Measurements from ENCODE around the gene LRFN3. TPM values are rescaled to one million over a fixed set of nuclear protein-coding genes. Genes with fewer than 3 reads are reported as not detected.
"Not testable (repeated sequence)": the region's sequence is repeated elsewhere in the genome, so short reads cannot be mapped to it uniquely, and the experiment has no call there.

Gene LRFN3
- total RNA-seq, 1 donor from 2014 or later, result 2.3 TPM

- H3K4me1 ChIP-seq, result no peaks in the 10 kb centered on the region
- H3K36me3 ChIP-seq, result no peaks in the 10 kb centered on the region
- TF ChIP-seq EZH2phosphoT487 (IDR thresholded peaks at IDR 0.05) (no peak), EZH2 (IDR thresholded peaks at IDR 0.05) (no peak), CTCF (IDR thresholded peaks at IDR 0.05) (no peak)
- no peak overlapping the region for H3K4me3 Mint-ChIP-seq
- no peak overlapping the region for H3K4me2 ChIP-seq
- H3K9ac ChIP-seq, result no peak overlapping the region
- H3K27ac Mint-ChIP-seq, result no peak overlapping the region
- H3F3A ChIP-seq (ENCODE audit: low read depth), result peaks cover 4% of the 10 kb centered on the region
- no peaks in the 10 kb centered on the region for H3K79me2 ChIP-seq (ENCODE audit: low read depth)
- H3K36me3 Mint-ChIP-seq, result peaks cover 14% of the 10 kb centered on the region
- H3K27ac ChIP-seq, result no peak overlapping the region
- H3K27me3 ChIP-seq, result no peaks in the 10 kb centered on the region
- H3K27me3 Mint-ChIP-seq (ENCODE audit: insufficient read depth, low read depth), result peaks cover 11% of the 10 kb centered on the region
- no peak overlapping the region for H3K4me3 ChIP-seq
- no peaks in the 10 kb centered on the region for H3K9me3 ChIP-seq (ENCODE audit: low read depth)
- H4K20me1 ChIP-seq (ENCODE audit: low read depth), result peaks cover 10% of the 10 kb centered on the region
- H3K4me1 Mint-ChIP-seq, result peaks cover 3% of the 10 kb centered on the region
- no peak for DNase-seq (ENCODE audit: low spot score)
- no peak overlapping the region for H2AFZ ChIP-seq (replicated peaks)
- no peaks in the 10 kb centered on the region for H3K9me3 Mint-ChIP-seq
These were observed 10.0 kb downstream of the LRFN3 start for GRCh38 chr19:35946203-35946602.

GRCh38 chr19:35949131-35949530, 13.0 kb downstream of the LRFN3 start:
- H3K9me3 ChIP-seq (ENCODE audit: low read depth), result no peaks in the 10 kb centered on the region
- no peaks in the 10 kb centered on the region for H3K79me2 ChIP-seq (ENCODE audit: low read depth)
- Mint-ChIP-seq H3K27me3 (ENCODE audit: insufficient read depth, low read depth) (peaks cover 15% of the 10 kb centered on the region), H3K4me3 (no peak overlapping the region), H3K9me3 (no peaks in the 10 kb centered on the region), H3K27ac (no peak overlapping the region), H3K4me1 (peaks cover 3% of the 10 kb centered on the region), H3K36me3 (peaks cover 6% of the 10 kb centered on the region)
- TF ChIP-seq CTCF (IDR thresholded peaks at IDR 0.05), result no peak
- no peak for TF ChIP-seq EZH2phosphoT487 (IDR thresholded peaks at IDR 0.05)
- no peak for TF ChIP-seq EZH2 (IDR thresholded peaks at IDR 0.05)
- no peak overlapping the region for H3K4me3 ChIP-seq
- no peak overlapping the region for H3K4me2 ChIP-seq
- no peak overlapping the region for H2AFZ ChIP-seq (replicated peaks)
- DNase-seq (ENCODE audit: low spot score), result no peak
- H3K4me1 ChIP-seq, result no peaks in the 10 kb centered on the region
- H3K27me3 ChIP-seq, result no peaks in the 10 kb centered on the region
- H3K9ac ChIP-seq, result no peak overlapping the region
- H4K20me1 ChIP-seq (ENCODE audit: low read depth), result no peaks in the 10 kb centered on the region
- peaks cover 4% of the 10 kb centered on the region for H3F3A ChIP-seq (ENCODE audit: low read depth)
- no peak overlapping the region for H3K27ac ChIP-seq
- no peaks in the 10 kb centered on the region for H3K36me3 ChIP-seq

GRCh38 chr19:35955881-35956634, 19.9 kb downstream of the LRFN3 start:
- H3K9ac ChIP-seq, result no peak overlapping the region
- no peaks in the 10 kb centered on the region for H4K20me1 ChIP-seq (ENCODE audit: low read depth)
- H3K9me3 ChIP-seq (ENCODE audit: low read depth), result no peaks in the 10 kb centered on the region
- no peaks in the 10 kb centered on the region for H3K36me3 ChIP-seq
- H3K4me1 Mint-ChIP-seq, result no peaks in the 10 kb centered on the region
- no peaks in the 10 kb centered on the region for H3K4me1 ChIP-seq
- H3K27me3 Mint-ChIP-seq (ENCODE audit: insufficient read depth, low read depth), result peaks cover 24% of the 10 kb centered on the region
- no peak overlapping the region for H3K4me2 ChIP-seq
- no peaks in the 10 kb centered on the region for H3K79me2 ChIP-seq (ENCODE audit: low read depth)
- H2AFZ ChIP-seq (replicated peaks), result no peak overlapping the region
- H3F3A ChIP-seq (ENCODE audit: low read depth), result no peaks in the 10 kb centered on the region
- H3K4me3 Mint-ChIP-seq, result no peak overlapping the region
- peaks cover 4% of the 10 kb centered on the region for H3K9me3 Mint-ChIP-seq
- H3K4me3 ChIP-seq, result no peak overlapping the region
- no peaks in the 10 kb centered on the region for H3K36me3 Mint-ChIP-seq
- TF ChIP-seq EZH2phosphoT487 (IDR thresholded peaks at IDR 0.05) (no peak), CTCF (IDR thresholded peaks at IDR 0.05) (no peak), EZH2 (IDR thresholded peaks at IDR 0.05) (no peak)
- no peak for DNase-seq (ENCODE audit: low spot score)
- H3K27ac Mint-ChIP-seq, result no peak overlapping the region
- H3K27ac ChIP-seq, result no peak overlapping the region
- peaks cover 51% of the 10 kb centered on the region for H3K27me3 ChIP-seq

- DNase-seq (ENCODE audit: low spot score); H3K9me3 ChIP-seq (ENCODE audit: low read depth); H3K27ac Mint-ChIP-seq; H2AFZ ChIP-seq (replicated peaks); H3K36me3 Mint-ChIP-seq; H3K79me2 ChIP-seq (ENCODE audit: low read depth); H4K20me1 ChIP-seq (ENCODE audit: low read depth); H3K4me1 Mint-ChIP-seq; H3K9ac ChIP-seq; H3K4me3 ChIP-seq; H3K4me3 Mint-ChIP-seq; H3F3A ChIP-seq (ENCODE audit: low read depth); H3K36me3 ChIP-seq; H3K9me3 Mint-ChIP-seq; H3K27ac ChIP-seq; H3K4me1 ChIP-seq; H3K4me2 ChIP-seq: not testable (repeated sequence)
- H3K27me3 Mint-ChIP-seq (ENCODE audit: insufficient read depth, low read depth), result peaks cover 27% of the 10 kb centered on the region
- H3K27me3 ChIP-seq, result peaks cover 61% of the 10 kb centered on the region
These were observed 21.2 kb downstream of the LRFN3 start for GRCh38 chr19:35957411-35957810.

Data from neural progenitor cell (in vitro differentiated cells).